Neural cell (in vitro differentiated cells): ENCODE measurements around the gene ZBTB42.

Experiments used
- CTCF ChIP-seq: fragments of 450-650 bp; IDR thresholded peaks from 2 replicates; pipeline ENCODE4 v1.5.1; 2014; ENCODE audit warnings: antibody characterized with exemption, mild to moderate bottlenecking, moderate library complexity; ENCODE audit not compliant: poor library complexity, severe bottlenecking
- EZH2 ChIP-seq: fragments of 200-600, 300-800 bp; shearing (Covaris generic), sonication (generic); IDR thresholded peaks from 2 replicates; pipeline ENCODE4 v1.6.1; 2014; ENCODE audit warnings: antibody characterized with exemption, low read length, borderline replicate concordance, mild to moderate bottlenecking; ENCODE audit not compliant: insufficient read depth, poor library complexity, severe bottlenecking
- MXI1 ChIP-seq: fragments of 450-650 bp; conservative IDR thresholded peaks from 2 replicates; pipeline ENCODE4 v1.6.1; 2014; ENCODE audit warnings: antibody characterized with exemption, mild to moderate bottlenecking; ENCODE audit not compliant: poor library complexity, severe bottlenecking
- RAD21 ChIP-seq: fragments of 450-650 bp; conservative IDR thresholded peaks from 2 replicates; pipeline ENCODE4 v1.6.1; 2014; ENCODE audit warnings: antibody characterized with exemption, mild to moderate bottlenecking, moderate library complexity

GRCh38 chr14:104791425-104791824 lies 9.5 kb upstream of the ZBTB42 start:
- TF ChIP-seq CTCF (no peak), EZH2 (no peak), RAD21 (no peak), MXI1 (no peak)
